ENCODE measurements around the gene DUSP22.

DUSP22 gene

DNA sequence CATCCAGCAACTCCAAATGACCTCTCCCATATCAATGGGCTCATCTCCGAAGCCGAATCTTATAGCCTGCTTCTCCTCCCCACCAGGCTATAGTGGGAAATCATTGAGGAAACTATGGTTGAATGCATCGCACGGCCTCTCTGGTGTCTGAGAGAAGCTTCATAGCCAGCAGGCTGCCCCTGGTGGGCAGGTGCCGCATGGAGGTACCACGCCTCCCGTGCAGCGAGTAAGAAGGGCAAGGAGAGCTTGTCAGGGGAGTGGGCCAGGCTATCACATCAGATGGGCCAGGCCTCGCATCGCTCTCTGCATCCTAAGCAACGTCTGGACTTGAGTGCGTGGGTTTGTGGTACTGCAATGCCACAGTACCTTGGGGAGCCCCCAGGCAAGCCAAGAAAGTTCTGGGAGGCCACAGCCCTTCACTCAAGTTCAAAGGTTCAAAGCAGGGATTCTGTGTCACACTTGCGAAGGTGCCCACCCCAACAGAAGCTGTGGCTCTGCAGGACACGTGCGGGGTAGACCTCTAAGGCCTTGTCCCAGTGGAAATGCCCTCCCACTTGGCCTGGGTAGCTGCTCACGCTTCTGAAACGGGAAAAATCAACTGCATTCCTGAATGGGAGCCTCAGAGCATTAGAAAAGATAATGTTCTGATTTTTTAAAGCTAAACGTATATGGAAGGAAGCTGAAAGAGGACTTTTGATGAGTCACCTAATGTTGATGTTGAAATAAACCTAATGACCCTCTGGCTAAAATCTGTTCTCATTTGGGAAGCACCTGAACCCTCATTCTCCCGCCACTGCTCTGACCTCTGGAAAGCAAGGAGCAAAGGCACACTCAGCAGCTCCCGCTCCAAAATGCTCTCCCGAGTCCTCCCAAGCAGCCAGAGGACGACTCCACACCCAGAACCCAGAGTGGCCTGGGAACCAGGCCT is 90.9 kb downstream of the DUSP22 start:
- DNase-seq, result no peak

DNA sequence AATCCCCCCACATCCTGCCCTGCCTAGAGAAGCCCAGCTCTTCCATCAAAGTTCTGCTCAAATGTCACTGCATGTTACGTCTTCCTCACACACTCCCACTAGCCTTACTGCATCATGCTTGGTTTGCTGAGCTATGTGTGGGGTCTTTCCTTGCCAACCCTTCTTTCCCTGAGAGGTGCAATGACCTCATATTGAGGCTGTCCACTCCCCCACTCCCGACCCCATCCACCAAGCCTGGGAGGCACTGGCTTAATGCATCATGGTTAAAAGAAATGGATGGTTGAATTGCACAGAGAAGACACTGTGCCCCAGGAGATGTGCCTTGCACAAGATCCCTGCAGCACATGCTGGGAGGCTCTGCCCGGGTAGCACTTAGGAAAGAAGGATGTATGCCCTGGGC is 91.6 kb downstream of the DUSP22 start:
- no peak overlapping the region for H3K4me3 ChIP-seq
- peaks cover 0 to 62% of the 10 kb centered on the region in 2 donors for H3K27me3 ChIP-seq
- no peaks in the 10 kb centered on the region for H3K9me3 ChIP-seq
- no peak for DNase-seq
- no peaks in the 10 kb centered on the region for H3K4me1 ChIP-seq
- no peaks in the 10 kb centered on the region for H3K36me3 ChIP-seq
- no peak overlapping the region for H3K27ac ChIP-seq
- TF ChIP-seq, protein P1, sequence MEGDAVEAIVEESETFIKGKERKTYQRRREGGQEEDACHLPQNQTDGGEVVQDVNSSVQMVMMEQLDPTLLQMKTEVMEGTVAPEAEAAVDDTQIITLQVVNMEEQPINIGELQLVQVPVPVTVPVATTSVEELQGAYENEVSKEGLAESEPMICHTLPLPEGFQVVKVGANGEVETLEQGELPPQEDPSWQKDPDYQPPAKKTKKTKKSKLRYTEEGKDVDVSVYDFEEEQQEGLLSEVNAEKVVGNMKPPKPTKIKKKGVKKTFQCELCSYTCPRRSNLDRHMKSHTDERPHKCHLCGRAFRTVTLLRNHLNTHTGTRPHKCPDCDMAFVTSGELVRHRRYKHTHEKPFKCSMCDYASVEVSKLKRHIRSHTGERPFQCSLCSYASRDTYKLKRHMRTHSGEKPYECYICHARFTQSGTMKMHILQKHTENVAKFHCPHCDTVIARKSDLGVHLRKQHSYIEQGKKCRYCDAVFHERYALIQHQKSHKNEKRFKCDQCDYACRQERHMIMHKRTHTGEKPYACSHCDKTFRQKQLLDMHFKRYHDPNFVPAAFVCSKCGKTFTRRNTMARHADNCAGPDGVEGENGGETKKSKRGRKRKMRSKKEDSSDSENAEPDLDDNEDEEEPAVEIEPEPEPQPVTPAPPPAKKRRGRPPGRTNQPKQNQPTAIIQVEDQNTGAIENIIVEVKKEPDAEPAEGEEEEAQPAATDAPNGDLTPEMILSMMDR (IDR thresholded peaks at IDR 0.05), result no peak
- intact Hi-C loops (cut with DNase I; ENCODE audit: low total_unique reads), result no loop called here

More for the DNA sequence above, 90.9 kb downstream of the DUSP22 start:
- intact Hi-C loops (cut with DNase I; ENCODE audit: low total_unique reads), result no loop called here
- Histone ChIP-seq H3K27me3 (peaks cover 0 to 60% of the 10 kb centered on the region in 2 donors), H3K27ac (no peak overlapping the region), H3K4me1 (no peaks in the 10 kb centered on the region), H3K4me3 (no peak overlapping the region), H3K9me3 (no peaks in the 10 kb centered on the region), H3K36me3 (no peaks in the 10 kb centered on the region)
- TF ChIP-seq, protein P1 (IDR thresholded peaks at IDR 0.05), result no peak

DNA sequence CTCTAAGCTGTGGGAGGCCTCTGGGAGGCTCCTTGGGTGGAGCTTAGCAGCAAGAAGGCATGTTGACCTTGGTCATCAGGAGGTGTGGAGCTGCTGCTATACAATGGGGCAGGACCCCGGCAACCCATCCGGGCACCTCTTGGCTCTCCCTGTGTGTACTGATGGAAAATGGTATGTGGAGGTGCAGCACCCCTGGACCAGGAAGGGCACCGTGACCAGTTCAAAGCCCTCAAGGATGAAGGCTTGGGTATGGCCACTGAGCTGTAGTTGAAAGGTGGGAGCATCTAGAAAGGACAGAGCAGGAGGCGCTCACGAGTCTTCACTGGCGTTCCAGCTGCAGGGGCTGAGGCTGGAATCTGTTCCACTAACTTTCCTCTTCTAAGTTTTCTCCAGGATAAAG is 92.6 kb downstream of the DUSP22 start:
- H3K27me3 ChIP-seq, result peaks cover 0 to 60% of the 10 kb centered on the region in 2 donors
- no peak for DNase-seq
- TF ChIP-seq, protein P1 (IDR thresholded peaks at IDR 0.05), result no peak
- H3K36me3 ChIP-seq, result no peaks in the 10 kb centered on the region
- intact Hi-C loops (cut with DNase I; ENCODE audit: low total_unique reads), result no loop called here
- H3K4me1 ChIP-seq, result no peaks in the 10 kb centered on the region
- H3K27ac ChIP-seq, result no peak overlapping the region
- H3K9me3 ChIP-seq, result no peaks in the 10 kb centered on the region
- H3K4me3 ChIP-seq, result no peak overlapping the region

DNA sequence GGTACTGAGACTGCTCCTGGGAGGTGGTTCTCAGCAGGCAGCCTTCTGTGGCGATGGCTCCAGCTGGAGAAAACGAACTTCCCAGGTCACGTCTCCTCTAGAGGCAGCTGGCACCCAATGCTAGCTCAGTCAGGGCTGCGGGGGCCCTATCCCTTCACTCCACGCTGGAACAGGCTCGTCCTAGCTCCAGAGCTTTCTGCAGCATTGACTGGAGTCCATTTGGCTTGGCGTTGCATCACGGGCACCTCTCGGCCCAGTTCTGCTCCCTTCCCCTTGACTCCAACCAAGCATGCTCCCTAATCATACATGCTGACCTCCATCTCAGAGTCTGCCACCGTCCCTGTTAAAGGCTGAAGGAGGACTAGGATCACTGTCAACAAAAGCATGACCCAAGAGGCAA is 93.3 kb downstream of the DUSP22 start:
- Histone ChIP-seq H3K4me1 (no peaks in the 10 kb centered on the region), H3K36me3 (no peaks in the 10 kb centered on the region), H3K4me3 (no peak overlapping the region), H3K27ac (no peak overlapping the region), H3K27me3 (peaks cover 0 to 59% of the 10 kb centered on the region in 2 donors), H3K9me3 (no peaks in the 10 kb centered on the region)
- TF ChIP-seq, protein P1 (IDR thresholded peaks at IDR 0.05), result no peak
- DNase-seq, result no peak
- intact Hi-C loops (cut with DNase I; ENCODE audit: low total_unique reads), result no loop called here

DNA sequence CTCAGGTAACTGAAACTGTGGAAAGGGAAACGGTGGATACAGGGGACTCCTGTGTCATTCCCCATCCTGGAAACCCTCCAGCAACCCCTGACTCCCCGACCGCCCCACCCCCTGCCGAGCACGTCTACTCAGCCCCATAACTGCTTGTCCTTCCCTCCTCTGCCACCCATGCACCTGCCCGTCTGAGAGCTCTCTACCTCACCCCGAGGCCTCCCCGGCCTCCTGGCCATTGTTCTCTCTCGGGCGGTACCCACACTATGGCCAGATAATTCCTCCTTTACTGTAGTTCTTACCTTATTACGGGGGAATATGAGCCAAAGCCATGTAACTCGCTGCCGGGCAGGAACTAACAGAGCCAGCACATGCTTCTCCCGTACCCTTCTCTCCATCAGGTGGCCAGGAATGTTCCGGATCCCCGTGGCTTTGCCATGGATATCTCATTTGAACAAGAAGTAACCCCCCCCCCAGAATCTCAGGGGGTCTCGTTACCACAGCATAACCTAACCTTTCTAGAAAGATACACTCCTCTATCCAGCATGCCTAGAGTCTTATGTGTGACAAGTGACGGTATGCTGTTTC is 94.5 kb downstream of the DUSP22 start:
- H3K9me3 ChIP-seq, result no peaks in the 10 kb centered on the region
- DNase-seq, result no peak
- peaks cover 0 to 68% of the 10 kb centered on the region in 2 donors for H3K27me3 ChIP-seq
- H3K4me1 ChIP-seq, result peaks cover 0 to 10% (median 9%) of the 10 kb centered on the region in 4 donors
- TF ChIP-seq, protein P1 (IDR thresholded peaks at IDR 0.05), result no peak
- H3K36me3 ChIP-seq, result no peaks in the 10 kb centered on the region
- no peak overlapping the region for H3K4me3 ChIP-seq
- intact Hi-C loops (cut with DNase I; ENCODE audit: low total_unique reads), result no loop called here
- no peak overlapping the region for H3K27ac ChIP-seq

All from tibial artery (tissue), 4 donors.